HEK293T (cell line): ENCODE data around the gene TMC8.

Experiments
- CTCF ChIA-PET: fragments of 350-600 bp; formaldehyde crosslinking; extraction: SDS; loops from one replicate; lab custom pipeline; 2021; ENCODE audit warnings: antibody characterized with exemption, inconsistent platforms; lab: Yijun Ruan, JAX
- POLR2A ChIA-PET: fragments of 350-600 bp; formaldehyde crosslinking; extraction: SDS; loops from one replicate; lab custom pipeline; 2020; ENCODE audit warnings: antibody characterized with exemption, inconsistent platforms; lab: Yijun Ruan, JAX
- DNase-seq: peaks from one replicate; pipeline ENCODE4 v3.0.0; 2012; ENCODE audit warnings: mixed read lengths; ENCODE audit errors: extremely low spot score
- ARNT ChIP-seq: fragments of 450-650 bp; IDR thresholded peaks from 2 replicates; pipeline ENCODE4 v1.6.1; 2017; ENCODE audit warnings: mild to moderate bottlenecking
- BHLHE40 ChIP-seq: fragments of 450-650 bp; IDR thresholded peaks from 2 replicates; pipeline ENCODE4 v1.6.1; 2016; ENCODE audit warnings: mild to moderate bottlenecking, moderate library complexity, borderline replicate concordance
- CTBP1 ChIP-seq: fragments of 450-650 bp; IDR thresholded peaks from 2 replicates; pipeline ENCODE4 v1.6.1; 2016; ENCODE audit warnings: borderline replicate concordance
- ELF4 ChIP-seq: fragments of 450-650 bp; IDR thresholded peaks from 2 replicates; pipeline ENCODE4 v1.6.1; 2017; ENCODE audit warnings: antibody characterized with exemption
- FOXA1 ChIP-seq: fragments of 450-650 bp; IDR thresholded peaks from 2 replicates; pipeline ENCODE4 v1.6.1; 2016; ENCODE audit warnings: mild to moderate bottlenecking
- FOXM1 ChIP-seq: fragments of 450-650 bp; IDR thresholded peaks from 2 replicates; pipeline ENCODE4 v1.6.1; 2017; ENCODE audit warnings: mild to moderate bottlenecking, borderline replicate concordance
- HDGF ChIP-seq: fragments of 450-650 bp; IDR thresholded peaks from 2 replicates; pipeline ENCODE4 v1.6.1; 2017; ENCODE audit warnings: antibody characterized with exemption, borderline replicate concordance
- L3MBTL2 ChIP-seq: fragments of 450-650 bp; conservative IDR thresholded peaks from 2 replicates; pipeline ENCODE4 v1.6.1; 2016; ENCODE audit warnings: mild to moderate bottlenecking
- LEF1 ChIP-seq: fragments of 450-650 bp; IDR thresholded peaks from 2 replicates; pipeline ENCODE4 v1.6.1; 2017; ENCODE audit warnings: mild to moderate bottlenecking, borderline replicate concordance
- NFRKB ChIP-seq: fragments of 450-650 bp; IDR thresholded peaks from 2 replicates; pipeline ENCODE4 v1.6.1; 2016; ENCODE audit warnings: mild to moderate bottlenecking, moderate library complexity
- PKNOX1 ChIP-seq: fragments of 450-650 bp; IDR thresholded peaks from 2 replicates; pipeline ENCODE4 v1.6.1; 2016
- SP1 ChIP-seq: fragments of 450-650 bp; IDR thresholded peaks from 2 replicates; pipeline ENCODE4 v1.6.1; 2017
- SUZ12 ChIP-seq: fragments of 450-650 bp; IDR thresholded peaks from 2 replicates; pipeline ENCODE4 v1.6.1; 2016; ENCODE audit warnings: mild to moderate bottlenecking
- TARDBP ChIP-seq: fragments of 450-650 bp; IDR thresholded peaks from 2 replicates; pipeline ENCODE4 v1.6.1; 2016
- ZNF384 ChIP-seq: fragments of 450-650 bp; IDR thresholded peaks from 2 replicates; pipeline ENCODE4 v1.6.1; 2016

The TMC8 gene

GRCh38 chr17:78130090-78130436, 508 bp upstream of the TMC8 start:
- ChIA-PET CTCF (interaction anchor here (1.0 kb wide), 1 partner anchor 45 kb away, joined by 3 read pairs; no protein-coding TSS in a partner anchor), POLR2A (interaction anchor here (1.1 kb wide), 1 partner anchor 56 kb away, joined by 4 read pairs; no protein-coding TSS in a partner anchor)
- DNase-seq = no peak
- TF ChIP-seq ARNT (no peak), FOXM1 (no peak), BHLHE40 (no peak), L3MBTL2 (no peak), CTBP1 (no peak), ZNF384 (no peak)

- no peak for TF ChIP-seq PKNOX1
- TF ChIP-seq ELF4 = no peak
- no peak for TF ChIP-seq SUZ12
- no peak for TF ChIP-seq NFRKB
- TF ChIP-seq L3MBTL2 = no peak
- no peak for TF ChIP-seq CTBP1
- CTCF ChIA-PET = interaction anchor here (0.6 kb wide), 1 partner anchor 20 kb away, joined by 4 read pairs; no protein-coding TSS in a partner anchor
- POLR2A ChIA-PET = interaction anchor here (1.1 kb wide), 1 partner anchor 55 kb away, joined by 4 read pairs; no protein-coding TSS in a partner anchor
- no peak for DNase-seq
Observed at GRCh38 chr17:78131172-78132083, 857 bp downstream of the TMC8 start.

- ChIA-PET POLR2A (no interaction called here), CTCF (no interaction called here)
- TF ChIP-seq NFRKB (no peak), HDGF (no peak), ARNT (no peak), FOXA1 (no peak), CTBP1 (no peak), BHLHE40 (no peak), LEF1 (no peak), PKNOX1 (no peak), ELF4 (no peak), TARDBP (no peak), ZNF384 (no peak), SP1 (no peak), L3MBTL2 (no peak), FOXM1 (no peak)
- no peak for DNase-seq
Observed at GRCh38 chr17:78132084-78132676, 1.6 kb downstream of the TMC8 start.

GRCh38 chr17:78132767-78133178, 2.2 kb downstream of the TMC8 start:
- TF ChIP-seq SUZ12 = no peak
- TF ChIP-seq TARDBP = no peak
- TF ChIP-seq ELF4 = no peak
- no peak for TF ChIP-seq PKNOX1
- TF ChIP-seq NFRKB = no peak
- TF ChIP-seq ZNF384 = no peak
- no peak for TF ChIP-seq CTBP1
- TF ChIP-seq HDGF = no peak
- TF ChIP-seq ARNT = no peak
- no peak for DNase-seq
- ChIA-PET POLR2A (no interaction called here), CTCF (no interaction called here)

GRCh38 chr17:78133179-78133951, 2.8 kb downstream of the TMC8 start:
- ChIA-PET CTCF (no interaction called here), POLR2A (interaction anchor here (2.3 kb wide), 1 partner anchor 11 kb away, joined by 6 read pairs; no protein-coding TSS in a partner anchor)
- TF ChIP-seq FOXM1 = no peak
- no peak for TF ChIP-seq SP1
- no peak for TF ChIP-seq ARNT
- no peak for TF ChIP-seq TARDBP
- no peak for TF ChIP-seq FOXA1
- TF ChIP-seq PKNOX1 = no peak
- no peak for TF ChIP-seq HDGF
- no peak for TF ChIP-seq CTBP1
- DNase-seq = no peak
